Measurements from ENCODE around the gene HERC3. TPM values are rescaled to one million over a fixed set of nuclear protein-coding genes. Genes with fewer than 3 reads are reported as not detected.

The HERC3 gene
- total RNA-seq, 1 experiment from 2014 or later, result 16.9 TPM

DNA sequence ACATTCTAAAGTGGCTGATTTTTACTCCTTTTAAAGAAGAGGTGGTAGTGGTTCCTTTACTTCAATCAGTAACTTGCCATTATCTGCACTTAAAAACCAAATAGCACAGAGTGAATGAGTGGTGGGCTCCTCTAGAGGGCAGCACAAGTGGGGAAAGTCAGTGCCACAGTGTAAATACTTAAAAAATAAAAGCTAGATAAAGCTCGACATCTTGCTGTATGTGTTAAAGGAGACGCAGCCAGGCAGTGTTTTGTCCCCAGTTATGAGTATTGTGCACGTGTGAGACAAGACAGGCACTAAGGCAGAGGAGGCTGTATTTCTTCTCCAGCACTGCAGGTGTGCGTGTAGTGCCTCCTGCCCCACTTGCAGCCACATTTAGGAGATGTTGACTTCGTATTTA lies 80.7 kb downstream of the HERC3 start:
- Histone ChIP-seq H3K36me3 (ENCODE audit: low read depth) (no peaks in the 10 kb centered on the region), H3K9me3 (ENCODE audit: insufficient read depth, low read depth) (no peaks in the 10 kb centered on the region), H3K4me3 (no peak overlapping the region), H3K27ac (no peak overlapping the region), H3K79me2 (ENCODE audit: low read depth) (no peaks in the 10 kb centered on the region), H3F3A (ENCODE audit: insufficient read depth, low read depth) (no peaks in the 10 kb centered on the region), H2AFZ (no peak overlapping the region), H4K20me1 (ENCODE audit: insufficient read depth) (no peaks in the 10 kb centered on the region), H3K4me2 (no peak overlapping the region), H3K27me3 (ENCODE audit: insufficient read depth, low read depth) (no peaks in the 10 kb centered on the region), H3K4me1 (replicated peaks; ENCODE audit: insufficient read depth) (no peaks in the 10 kb centered on the region), H3K9me2 (ENCODE audit: insufficient read depth) (no peaks in the 10 kb centered on the region)
- ChIA-PET CTCF (interaction anchor here (0.6 kb wide), 3 partner anchors 39 to 350 kb away, joined by 3 to 5 read pairs (median 4); no protein-coding TSS in a partner anchor), POLR2A (ENCODE audit: unreplicated experiment) (no interaction called here)
- DNase-seq, result no peak
- TF ChIP-seq CTCF (conservative IDR thresholded peaks at IDR 0.05), result peak; percentile 55
- TF ChIP-seq EZH2 (IDR thresholded peaks at IDR 0.05; ENCODE audit: low read depth), result no peak
- no TSS peak for BruUV-seq (replicated peaks)
- intact Hi-C loops (cut with micrococcal nuclease; ENCODE audit: unreplicated experiment), result loop anchor here (10.0 kb wide), 1 partner anchor 352 kb away; no protein-coding TSS in a partner anchor

GRCh38 chr4:88673886-88674285 lies 81.6 kb downstream of the HERC3 start:
- CTCF ChIA-PET, result no interaction called here
- no peaks in the 10 kb centered on the region for H3K9me2 ChIP-seq (ENCODE audit: insufficient read depth)
- H3K9me3 ChIP-seq (ENCODE audit: insufficient read depth, low read depth), result no peaks in the 10 kb centered on the region
- no peaks in the 10 kb centered on the region for H3K79me2 ChIP-seq (ENCODE audit: low read depth)
- H3K36me3 ChIP-seq (ENCODE audit: low read depth), result no peaks in the 10 kb centered on the region
- intact Hi-C loops (cut with micrococcal nuclease; ENCODE audit: unreplicated experiment), result loop anchor here (10.0 kb wide), 1 partner anchor 351 kb away; no protein-coding TSS in a partner anchor
- no peaks in the 10 kb centered on the region for H3K4me1 ChIP-seq (replicated peaks; ENCODE audit: insufficient read depth)
- H3K27me3 ChIP-seq (ENCODE audit: insufficient read depth, low read depth), result no peaks in the 10 kb centered on the region
- no peak overlapping the region for H3K4me3 ChIP-seq
- no peak for DNase-seq
- H4K20me1 ChIP-seq (ENCODE audit: insufficient read depth), result no peaks in the 10 kb centered on the region
- TF ChIP-seq CTCF (conservative IDR thresholded peaks at IDR 0.05) (no peak), EZH2 (IDR thresholded peaks at IDR 0.05; ENCODE audit: low read depth) (no peak)
- no peaks in the 10 kb centered on the region for H3F3A ChIP-seq (ENCODE audit: insufficient read depth, low read depth)
- no peak overlapping the region for H3K27ac ChIP-seq
- H3K4me2 ChIP-seq, result no peak overlapping the region
- H2AFZ ChIP-seq, result no peak overlapping the region
- BruUV-seq (replicated peaks), result no TSS peak
- POLR2A ChIA-PET (ENCODE audit: unreplicated experiment), result no interaction called here

DNA sequence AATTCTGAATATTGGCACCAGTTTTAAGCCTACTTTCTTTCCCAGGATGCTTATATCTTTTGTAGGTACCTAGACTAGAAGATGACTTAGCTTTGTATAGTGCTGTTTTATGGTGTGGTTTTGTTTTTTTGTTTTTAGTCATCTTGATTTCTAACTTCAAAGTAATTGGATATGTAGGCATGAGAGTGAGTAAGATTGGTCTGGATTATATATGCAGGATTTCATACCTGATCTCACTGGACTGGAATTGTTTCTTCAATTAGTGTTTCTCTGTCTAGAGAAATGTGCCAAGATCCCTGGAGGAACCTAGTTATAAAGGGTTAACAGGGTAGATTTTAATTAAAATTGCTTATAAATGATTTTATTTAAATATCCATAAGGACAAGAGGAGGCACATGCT lies 82.3 kb downstream of the HERC3 start:
- Histone ChIP-seq H3K27me3 (ENCODE audit: insufficient read depth, low read depth) (no peaks in the 10 kb centered on the region), H3K27ac (no peak overlapping the region), H3K4me3 (no peak overlapping the region), H3K4me2 (no peak overlapping the region), H3F3A (ENCODE audit: insufficient read depth, low read depth) (no peaks in the 10 kb centered on the region), H3K36me3 (ENCODE audit: low read depth) (no peaks in the 10 kb centered on the region), H3K9me3 (ENCODE audit: insufficient read depth, low read depth) (no peaks in the 10 kb centered on the region), H3K4me1 (replicated peaks; ENCODE audit: insufficient read depth) (no peaks in the 10 kb centered on the region), H4K20me1 (ENCODE audit: insufficient read depth) (no peaks in the 10 kb centered on the region), H3K9me2 (ENCODE audit: insufficient read depth) (no peaks in the 10 kb centered on the region), H3K79me2 (ENCODE audit: low read depth) (no peaks in the 10 kb centered on the region), H2AFZ (no peak overlapping the region)
- ChIA-PET POLR2A (ENCODE audit: unreplicated experiment) (no interaction called here), CTCF (no interaction called here)
- TF ChIP-seq EZH2 (IDR thresholded peaks at IDR 0.05; ENCODE audit: low read depth), result no peak
- no peak for TF ChIP-seq CTCF (conservative IDR thresholded peaks at IDR 0.05)
- no TSS peak for BruUV-seq (replicated peaks)
- intact Hi-C loops (cut with micrococcal nuclease; ENCODE audit: unreplicated experiment), result loop anchor here (10.0 kb wide), 1 partner anchor 350 kb away; no protein-coding TSS in a partner anchor
- DNase-seq, result no peak
